Hindlimb muscle (tissue), 1 donor: ENCODE data around the gene FXYD3. TPM values are rescaled to one million over a fixed set of nuclear protein-coding genes. Genes with fewer than 3 reads are reported as not detected.

Experiments
- DNase-seq: peaks from one replicate; pipeline ENCODE4 v3.0.0-alpha.2; 2013
- polyA plus RNA-seq: library from polyadenylated mRNA; unstranded; fragments of 120-200 nt; gene quantifications from one replicate; pipeline ENCODE4 v1.2.1, GENCODE V29; 2013; ENCODE audit not compliant: insufficient read length

Gene FXYD3
- polyA plus RNA-seq, 1 donor: 0.97 TPM

DNA sequence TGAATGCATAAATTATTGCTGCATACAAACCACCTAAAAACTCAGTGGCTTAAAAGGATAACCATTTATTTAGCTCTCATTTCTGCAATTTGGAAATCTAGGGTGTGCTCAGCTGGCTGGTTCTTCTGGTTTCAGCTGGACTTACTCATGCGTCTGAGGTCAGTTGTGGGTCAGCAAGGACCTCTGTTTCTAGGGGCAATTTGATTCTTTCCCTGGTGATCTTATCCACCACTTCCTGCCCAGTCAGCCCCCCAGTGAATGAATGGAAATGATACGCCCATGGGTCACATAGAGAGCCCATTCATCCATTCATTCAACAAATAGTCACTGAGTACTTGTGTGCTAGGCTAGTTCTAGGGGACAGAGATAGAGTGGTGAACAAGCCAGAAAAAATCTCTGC lies 48.8 kb downstream of the FXYD3 start:
- no peak for DNase-seq

DNA sequence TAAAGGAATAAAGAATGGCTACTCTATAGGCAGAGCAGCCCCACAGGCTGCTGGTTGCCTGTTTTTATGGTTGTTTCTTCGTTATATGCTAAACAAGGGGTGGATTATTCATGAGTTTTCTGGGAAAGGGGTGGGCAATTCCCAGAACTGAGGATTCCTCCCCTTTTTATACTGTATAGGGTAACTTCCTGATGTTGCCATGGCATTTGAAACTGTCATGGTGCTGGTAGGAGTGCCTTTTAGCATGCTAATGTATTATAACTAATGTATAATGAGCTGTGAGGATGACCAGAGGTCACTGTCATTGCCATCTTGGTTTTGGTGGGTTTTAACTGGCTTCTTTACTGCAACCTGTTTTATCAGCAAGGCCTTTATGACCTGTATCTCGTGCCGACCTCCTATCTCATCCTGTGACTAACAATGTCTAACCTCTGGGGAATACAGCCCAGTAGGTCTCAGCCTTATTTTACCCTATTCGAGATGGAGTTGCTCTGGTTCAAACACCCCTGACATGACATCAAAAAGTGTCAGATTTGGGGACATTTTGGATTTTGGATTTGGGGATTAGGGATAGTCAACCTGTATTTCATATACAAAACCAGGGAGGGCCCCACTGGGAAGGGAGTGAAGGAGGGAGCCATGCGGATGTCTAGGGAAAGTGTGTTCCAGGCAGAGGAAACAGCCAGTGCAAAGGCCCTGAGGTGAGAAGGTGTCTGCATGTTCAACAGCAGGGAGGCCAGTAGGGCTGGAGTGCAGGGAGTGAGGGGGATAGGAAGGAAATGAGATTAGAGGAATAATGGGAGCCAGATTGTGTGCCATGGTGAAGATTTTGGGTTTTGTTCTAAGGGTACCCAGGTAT lies 49.8 kb downstream of the FXYD3 start:
- DNase-seq: no peak

DNA sequence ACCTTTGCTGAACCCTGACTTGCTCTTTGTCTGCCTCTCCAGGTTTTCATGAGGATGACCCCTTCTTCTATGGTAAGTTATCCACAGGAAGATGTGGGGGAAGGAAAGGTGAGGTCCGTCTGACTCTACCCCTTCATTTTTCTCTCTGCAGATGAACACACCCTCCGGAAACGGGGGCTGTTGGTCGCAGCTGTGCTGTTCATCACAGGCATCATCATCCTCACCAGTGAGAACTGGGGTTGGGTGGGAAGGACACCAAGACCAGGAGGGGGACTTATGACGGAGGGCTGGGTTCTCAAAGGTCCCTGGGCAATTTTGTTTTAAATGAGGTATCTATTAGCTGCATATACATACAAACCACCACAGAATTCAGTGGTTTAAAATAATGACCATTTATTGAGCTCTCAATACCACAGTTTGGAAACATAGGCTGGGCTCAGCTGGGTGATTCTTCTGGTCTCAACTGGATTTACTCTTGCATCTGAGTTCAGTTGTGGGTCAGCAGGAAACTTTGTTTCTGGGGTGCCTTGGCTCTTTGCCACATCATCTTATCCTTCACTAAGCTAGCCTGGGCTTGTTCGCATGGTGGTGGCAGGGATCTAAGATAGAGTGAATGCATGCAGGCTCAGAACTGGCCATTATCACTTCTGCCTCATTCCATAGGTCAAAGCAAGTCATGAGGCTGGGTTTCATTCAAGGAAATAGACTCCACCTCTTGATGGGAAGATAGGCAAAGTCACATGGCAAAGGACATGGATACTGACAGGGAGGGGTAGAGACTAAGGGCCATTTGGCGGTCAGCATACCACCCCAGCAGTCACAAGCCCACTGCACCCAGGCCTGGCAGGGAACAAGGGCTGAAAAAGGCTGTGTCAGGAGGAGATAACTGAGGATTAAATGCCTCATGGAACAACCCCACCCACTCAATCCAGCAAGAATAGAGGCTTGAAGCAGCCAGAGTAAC lies 50.8 kb downstream of the FXYD3 start:
- DNase-seq: no peak

DNA sequence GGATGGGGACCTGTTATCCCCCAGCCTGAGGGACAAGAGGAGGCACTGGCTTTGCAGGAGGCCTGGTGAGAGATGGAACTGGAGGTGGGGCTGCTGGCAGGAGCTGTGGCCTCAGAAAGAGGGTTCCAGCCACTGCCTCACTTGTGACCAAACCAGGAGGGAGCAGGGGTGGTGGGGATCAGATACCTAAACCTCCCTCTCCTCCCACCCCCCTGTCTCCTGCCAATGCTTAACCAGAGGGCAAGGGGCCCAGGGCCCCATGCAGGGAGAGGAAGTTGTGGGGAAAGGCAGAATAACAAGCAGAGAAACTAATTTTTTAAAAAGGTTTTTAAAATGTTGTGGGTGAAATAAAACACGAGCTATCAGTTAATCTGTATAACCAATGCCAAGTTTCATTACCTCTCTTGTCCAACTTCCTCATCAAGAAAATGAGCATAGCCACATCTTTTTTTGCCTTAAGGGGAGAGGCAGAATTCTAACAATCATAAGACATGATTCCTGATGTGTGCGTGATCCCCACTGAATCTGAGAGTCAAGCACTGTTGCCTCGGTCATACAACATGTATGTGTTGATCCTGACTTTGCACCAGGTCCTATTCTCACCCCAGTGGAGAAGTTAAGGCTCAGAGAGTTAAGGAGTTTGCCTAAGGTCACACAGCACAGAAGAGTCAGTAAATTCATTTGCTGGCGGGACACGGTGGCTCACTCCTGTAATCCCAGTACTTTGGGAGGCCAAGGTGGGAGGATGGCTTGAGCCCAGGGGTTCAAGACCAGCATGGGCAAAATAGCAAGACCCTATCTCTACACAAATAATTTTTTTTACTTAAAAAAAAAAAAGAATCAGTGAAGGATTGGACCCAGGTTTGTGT lies 51.9 kb downstream of the FXYD3 start:
- DNase-seq: no peak

DNA sequence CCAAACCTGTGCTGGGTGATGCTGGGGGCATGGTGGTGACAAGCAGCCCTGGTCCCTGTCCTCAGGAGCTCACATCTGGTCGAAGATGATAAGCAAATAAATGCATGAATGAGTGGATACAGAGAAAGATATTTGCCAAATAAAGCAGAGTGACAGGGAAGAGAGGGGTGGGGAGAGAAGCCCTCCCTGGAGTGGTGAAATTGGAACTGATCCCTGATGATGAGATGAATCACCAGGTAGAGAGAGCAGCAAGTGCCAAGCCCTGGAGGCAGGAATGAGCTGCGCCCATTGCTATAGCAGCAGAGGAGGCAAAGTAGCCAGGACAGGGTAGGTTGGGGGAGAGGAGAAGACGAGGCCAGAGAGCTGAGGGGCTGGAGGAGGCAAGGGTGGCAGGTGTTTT lies 52.6 kb downstream of the FXYD3 start:
- DNase-seq: no peak

DNA sequence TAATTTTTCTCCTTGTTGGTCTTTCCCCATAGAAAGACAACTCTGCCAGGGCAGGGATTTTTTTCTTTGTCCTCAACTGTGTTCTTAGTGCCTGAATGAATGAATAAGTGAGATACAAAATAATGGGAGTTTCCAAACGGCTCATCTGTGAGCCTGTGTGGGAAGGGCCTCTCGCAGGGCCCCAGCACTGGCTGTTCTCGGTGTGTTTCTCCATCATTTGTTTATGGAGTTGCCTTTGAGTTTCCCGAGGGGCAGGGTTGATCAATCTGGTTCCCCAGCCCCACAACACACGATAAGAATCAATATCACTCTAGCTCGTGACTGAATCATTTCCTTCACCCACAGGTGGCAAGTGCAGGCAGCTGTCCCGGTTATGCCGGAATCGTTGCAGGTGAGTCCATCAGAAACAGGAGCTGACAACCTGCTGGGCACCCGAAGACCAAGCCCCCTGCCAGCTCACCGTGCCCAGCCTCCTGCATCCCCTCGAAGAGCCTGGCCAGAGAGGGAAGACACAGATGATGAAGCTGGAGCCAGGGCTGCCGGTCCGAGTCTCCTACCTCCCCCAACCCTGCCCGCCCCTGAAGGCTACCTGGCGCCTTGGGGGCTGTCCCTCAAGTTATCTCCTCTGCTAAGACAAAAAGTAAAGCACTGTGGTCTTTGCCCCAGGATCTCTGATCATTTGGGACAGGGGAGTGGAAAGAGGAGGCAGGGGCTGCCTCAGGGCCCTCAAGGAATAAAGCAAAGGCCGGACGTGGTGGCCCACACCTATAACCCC lies 53.8 kb downstream of the FXYD3 start:
- no peak for DNase-seq

DNA sequence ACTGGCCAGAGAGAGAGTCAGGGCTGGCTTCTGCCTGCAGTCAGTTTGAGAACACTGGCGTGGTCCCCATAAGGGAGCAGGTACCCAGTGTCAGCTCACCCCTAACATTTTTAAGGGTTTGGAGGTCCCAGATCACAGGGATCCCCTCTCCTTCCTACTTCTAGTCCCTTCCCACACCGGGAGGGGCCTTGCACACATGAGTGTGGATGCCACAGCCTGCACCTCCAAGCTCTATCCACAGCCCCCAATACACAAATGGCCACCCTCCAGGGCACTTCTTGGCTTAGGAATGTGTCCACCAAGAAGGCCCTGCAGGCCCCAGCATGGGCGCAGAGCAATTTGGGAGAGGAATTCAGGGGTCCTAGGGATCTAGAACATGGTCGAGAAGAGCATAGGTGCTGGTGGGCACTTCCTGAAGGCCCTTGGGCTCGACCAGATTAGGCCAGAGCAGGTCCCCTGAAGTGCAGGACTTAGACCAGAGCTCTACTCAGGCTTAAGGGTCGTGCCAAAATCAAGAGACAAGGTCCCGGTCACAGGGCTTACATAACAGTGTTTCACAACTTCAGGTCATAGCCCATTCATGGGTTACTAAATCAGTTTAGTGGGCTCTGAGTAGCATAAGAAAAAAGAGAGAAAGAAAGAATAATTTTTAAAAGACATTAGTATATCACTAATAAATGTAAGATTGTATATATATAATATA lies 54.9 kb downstream of the FXYD3 start:
- DNase-seq: no peak

DNA sequence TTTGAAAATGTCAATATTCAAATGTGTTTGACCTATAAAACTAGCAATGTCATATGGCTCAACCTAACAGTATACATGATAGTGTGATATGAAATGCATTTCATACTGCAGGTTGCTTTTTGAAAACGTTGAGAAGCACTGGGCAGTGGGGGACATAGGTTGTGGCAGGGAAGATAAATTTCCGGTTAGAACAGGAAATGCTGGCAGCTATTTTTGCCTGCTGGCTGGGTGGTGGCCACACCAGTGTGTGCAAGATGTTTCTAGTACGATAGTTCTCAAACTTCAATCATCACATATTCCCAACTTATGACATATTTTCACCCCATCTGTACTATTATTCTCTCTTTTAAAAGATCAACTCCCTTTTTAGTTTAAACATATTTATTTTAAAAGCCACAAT lies 56.1 kb downstream of the FXYD3 start:
- no peak for DNase-seq

Other genes with a start within 250 kb of the FXYD3 start
- gene ZNF30, start 188.9 kb upstream of the FXYD3 start, polyA plus RNA-seq: 3.9 TPM
- gene ZNF792, start 151.6 kb upstream of the FXYD3 start, polyA plus RNA-seq: 2.7 TPM
- gene GRAMD1A, start 115.5 kb upstream of the FXYD3 start, polyA plus RNA-seq: 48.5 TPM
- gene SCN1B, start 85.4 kb upstream of the FXYD3 start, polyA plus RNA-seq: 7.2 TPM
- 0.36 TPM for gene HPN, start 74.1 kb upstream of the FXYD3 start, polyA plus RNA-seq
- 13.2 TPM for gene LGI4, start 19.2 kb downstream of the FXYD3 start, polyA plus RNA-seq
- gene FXYD1, start 23.0 kb downstream of the FXYD3 start, polyA plus RNA-seq: 281 TPM
- gene FXYD7, start 27.4 kb downstream of the FXYD3 start, polyA plus RNA-seq: 0.65 TPM
- gene FXYD5, start 38.9 kb downstream of the FXYD3 start, polyA plus RNA-seq: 22.3 TPM
- gene FAM187B, start 112.9 kb downstream of the FXYD3 start, polyA plus RNA-seq: not detected
- 5.3 TPM for gene LSR, start 133.2 kb downstream of the FXYD3 start, polyA plus RNA-seq
- gene USF2, start 153.1 kb downstream of the FXYD3 start, polyA plus RNA-seq: 119 TPM
- 0.31 TPM for gene HAMP, start 166.7 kb downstream of the FXYD3 start, polyA plus RNA-seq
- 0.84 TPM for gene MAG, start 176.3 kb downstream of the FXYD3 start, polyA plus RNA-seq
- 0.72 TPM for gene CD22, start 213.4 kb downstream of the FXYD3 start, polyA plus RNA-seq
- not detected for gene FFAR1, start 232.1 kb downstream of the FXYD3 start, polyA plus RNA-seq
- gene FFAR3, start 242.6 kb downstream of the FXYD3 start, polyA plus RNA-seq: not detected